Thyroid gland (tissue), 4 donors: ENCODE measurements around the gene HCFC1. TPM values are rescaled to one million over a fixed set of nuclear protein-coding genes. Genes with fewer than 3 reads are reported as not detected.
"Not testable (repeated sequence)": the region's sequence is repeated elsewhere in the genome, so short reads cannot be mapped to it uniquely, and the experiment has no call there.

Experiments used
- DNase-seq, 2 donors: peaks; one replicate each; pipeline ENCODE4 v3.0.0-alpha.2; 2019
- H3K27ac ChIP-seq, 3 donors: fragments of 200-600 bp; sonication (generic); 1 replicate in 2 of 3; 2 replicates in 1 of 3; pipeline ENCODE4 v1.5.1; 2016 to 2019; ENCODE audit warnings: mild to moderate bottlenecking in 1 of 3, moderate library complexity in 1 of 3
- H3K27me3 ChIP-seq: fragments of 200-600 bp; sonication (generic); one replicate; pipeline ENCODE4 v1.5.1; 2019
- H3K36me3 ChIP-seq, 2 donors: fragments of 200-600 bp; sonication (generic); one replicate each; pipeline ENCODE4 v1.5.1; 2016 to 2019
- H3K4me1 ChIP-seq, 2 donors: fragments of 200-600 bp; sonication (generic); one replicate each; pipeline ENCODE4 v1.5.1; 2017 to 2019
- H3K4me3 ChIP-seq, 3 donors: fragments of 200-600 bp; sonication (generic); replicated peaks in 1 of 3; 1 replicate in 2 of 3; 2 replicates in 1 of 3; pipeline ENCODE4 v1.5.1; 2016; ENCODE audit warnings: mild to moderate bottlenecking in 1 of 3
- H3K9me3 ChIP-seq: fragments of 200-600 bp; sonication (generic); one replicate; pipeline ENCODE4 v1.5.1; 2017
- POLR2A ChIP-seq, 2 donors: fragments of 450-650 bp; IDR thresholded peaks; one replicate each; pipeline ENCODE4 v1.6.1; 2017; ENCODE audit warnings: antibody characterized with exemption in 2 of 2, mild to moderate bottlenecking in 2 of 2, moderate library complexity in 1 of 2
- WGBS, 2 donors: methylation state at CpG; one replicate each; pipeline ENCODE4 v1.1.5; 2017; 5-methylcytosine and 5-hydroxymethylcytosine counted together
- intact Hi-C: fragments of 100-400 bp; cut with DNase I; formaldehyde crosslinking; loops from one replicate; pipeline ENCODE4 v1.15.1; 2023
- total RNA-seq, 4 donors: library from RNA; depleted of rRNA; stranded (reverse); fragments of >200 nt; gene quantifications; one replicate each; pipeline ENCODE4 v1.2.3, GENCODE V29; 2016
- TF ChIP-seq, protein P1 (sequence below), 6 experiments: fragments of 200-600 bp in 3 of 6; fragments of 450-650 bp in 3 of 6; sonication (generic) in 3 of 6; IDR thresholded peaks; one replicate each; pipeline ENCODE4 v1.5.1; 2016 to 2019; ENCODE audit warnings: antibody characterized with exemption in 6 of 6, mild to moderate bottlenecking in 2 of 6, inconsistent platforms in 1 of 6, moderate library complexity in 1 of 6

Gene HCFC1
- total RNA-seq, 4 donors from 2014 or later: 23.5 to 119 (median 52.3) TPM

DNA sequence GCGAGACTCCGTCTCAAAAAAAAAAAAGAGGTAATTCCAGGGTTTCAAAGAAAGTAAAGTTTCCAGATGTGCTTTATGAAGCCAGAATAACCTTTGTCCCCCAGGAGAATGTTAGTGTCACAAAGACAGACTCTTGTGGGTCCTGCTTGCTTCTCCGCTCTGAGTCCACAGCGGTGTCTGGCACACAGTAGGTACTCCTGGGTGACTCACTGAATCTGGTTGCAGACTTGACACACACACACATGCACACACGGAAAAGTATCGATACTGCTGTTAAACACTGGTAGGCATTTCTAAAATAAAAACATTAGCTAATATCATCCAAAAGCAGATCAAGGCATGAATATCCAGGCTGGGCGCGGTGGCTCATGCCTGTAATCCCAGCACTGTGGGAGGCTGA is 23.9 kb upstream of the HCFC1 start:
- H3K4me3 ChIP-seq: no peak overlapping the region
- H3K4me1 ChIP-seq: no peaks in the 10 kb centered on the region
- WGBS, 2 donors: 96 to 98% methylated on average over 5 to 8 of the region's 8 CpGs
- no peak for TF ChIP-seq POLR2A (IDR thresholded peaks at IDR 0.05)
- TF ChIP-seq, protein P1, sequence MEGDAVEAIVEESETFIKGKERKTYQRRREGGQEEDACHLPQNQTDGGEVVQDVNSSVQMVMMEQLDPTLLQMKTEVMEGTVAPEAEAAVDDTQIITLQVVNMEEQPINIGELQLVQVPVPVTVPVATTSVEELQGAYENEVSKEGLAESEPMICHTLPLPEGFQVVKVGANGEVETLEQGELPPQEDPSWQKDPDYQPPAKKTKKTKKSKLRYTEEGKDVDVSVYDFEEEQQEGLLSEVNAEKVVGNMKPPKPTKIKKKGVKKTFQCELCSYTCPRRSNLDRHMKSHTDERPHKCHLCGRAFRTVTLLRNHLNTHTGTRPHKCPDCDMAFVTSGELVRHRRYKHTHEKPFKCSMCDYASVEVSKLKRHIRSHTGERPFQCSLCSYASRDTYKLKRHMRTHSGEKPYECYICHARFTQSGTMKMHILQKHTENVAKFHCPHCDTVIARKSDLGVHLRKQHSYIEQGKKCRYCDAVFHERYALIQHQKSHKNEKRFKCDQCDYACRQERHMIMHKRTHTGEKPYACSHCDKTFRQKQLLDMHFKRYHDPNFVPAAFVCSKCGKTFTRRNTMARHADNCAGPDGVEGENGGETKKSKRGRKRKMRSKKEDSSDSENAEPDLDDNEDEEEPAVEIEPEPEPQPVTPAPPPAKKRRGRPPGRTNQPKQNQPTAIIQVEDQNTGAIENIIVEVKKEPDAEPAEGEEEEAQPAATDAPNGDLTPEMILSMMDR (IDR thresholded peaks at IDR 0.05): no peak
- H3K36me3 ChIP-seq: no peaks in the 10 kb centered on the region
- no peaks in the 10 kb centered on the region for H3K9me3 ChIP-seq
- DNase-seq: no peak
- intact Hi-C loops: no loop called here
- H3K27me3 ChIP-seq: no peaks in the 10 kb centered on the region
- no peak overlapping the region for H3K27ac ChIP-seq

DNA sequence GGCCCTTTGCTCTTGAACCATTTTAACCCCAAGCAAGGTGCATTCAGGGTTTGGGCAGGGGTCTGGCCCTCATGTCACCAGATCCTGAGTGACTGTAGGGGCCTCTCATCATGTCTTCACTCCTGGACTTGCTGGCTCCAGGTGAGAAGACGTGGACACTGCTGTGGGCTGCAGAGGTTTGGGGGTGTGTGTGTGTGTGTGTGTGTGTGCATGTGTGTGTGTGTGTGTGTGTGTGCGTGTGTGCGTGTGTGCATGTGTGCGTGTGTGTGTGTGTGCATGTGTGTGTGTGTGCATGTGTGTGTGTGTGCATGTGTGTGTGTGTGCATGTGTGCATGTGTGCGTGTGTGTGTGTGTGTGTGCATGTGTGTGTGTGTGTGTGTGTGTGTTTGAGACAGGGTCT is 22.8 kb upstream of the HCFC1 start:
- DNase-seq, H3K36me3 ChIP-seq, H3K4me1 ChIP-seq, H3K27ac ChIP-seq, H3K4me3 ChIP-seq, H3K27me3 ChIP-seq, intact Hi-C loops, H3K9me3 ChIP-seq: not testable (repeated sequence)
- 33 to 100% methylated on average over 1 of the region's 5 CpGs for WGBS, 2 donors

DNA sequence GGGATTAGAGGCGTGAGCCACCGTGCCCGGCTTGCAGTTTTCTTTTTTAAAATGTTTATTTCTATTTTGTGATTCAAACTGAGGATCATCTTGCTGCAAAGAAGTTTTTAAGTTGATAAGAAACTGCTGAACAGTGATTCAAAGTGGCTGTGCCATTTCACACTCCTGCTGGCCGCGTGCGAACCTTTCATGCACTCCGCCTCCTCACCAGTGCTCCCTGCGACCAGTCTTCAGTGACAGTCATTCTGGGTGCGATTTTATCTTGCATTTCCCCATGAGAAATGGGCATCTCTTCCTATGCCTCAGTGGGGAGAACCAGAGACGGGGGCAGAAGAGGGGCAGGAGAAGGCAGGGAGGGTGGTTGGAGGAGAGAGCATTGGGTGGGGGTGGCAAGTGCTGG is 22.4 kb upstream of the HCFC1 start:
- intact Hi-C loops: no loop called here
- Histone ChIP-seq H3K4me1 (no peaks in the 10 kb centered on the region), H3K36me3 (no peaks in the 10 kb centered on the region), H3K9me3 (no peaks in the 10 kb centered on the region), H3K27me3 (no peaks in the 10 kb centered on the region), H3K27ac (no peak overlapping the region), H3K4me3 (no peak overlapping the region)
- TF ChIP-seq POLR2A (IDR thresholded peaks at IDR 0.05): no peak
- TF ChIP-seq, protein P1 (IDR thresholded peaks at IDR 0.05): no peak
- no peak for DNase-seq
- WGBS, 2 donors: 89 to 94% methylated on average over 10 of the region's 10 CpGs

DNA sequence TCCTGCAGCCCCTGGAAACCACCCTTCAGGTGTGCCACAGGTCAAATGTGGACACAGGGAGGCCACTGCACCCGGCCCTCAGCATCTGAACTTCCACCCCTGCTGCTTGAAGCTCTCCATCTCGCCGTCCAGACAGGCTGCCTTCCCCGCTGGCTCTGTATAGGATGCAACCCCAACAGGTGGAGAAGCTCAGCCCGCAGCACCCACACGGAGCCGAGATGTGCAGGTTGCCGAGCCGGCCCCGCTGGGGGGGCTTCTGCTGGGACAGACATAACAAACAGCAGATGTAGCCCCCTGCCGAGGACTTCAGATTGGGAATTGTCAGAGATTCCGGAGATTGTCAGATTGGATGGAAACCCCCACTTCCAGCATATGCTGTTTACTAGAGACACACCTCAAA is 21.5 kb upstream of the HCFC1 start:
- no peak for TF ChIP-seq POLR2A (IDR thresholded peaks at IDR 0.05)
- TF ChIP-seq, protein P1 (IDR thresholded peaks at IDR 0.05): no peak

DNA sequence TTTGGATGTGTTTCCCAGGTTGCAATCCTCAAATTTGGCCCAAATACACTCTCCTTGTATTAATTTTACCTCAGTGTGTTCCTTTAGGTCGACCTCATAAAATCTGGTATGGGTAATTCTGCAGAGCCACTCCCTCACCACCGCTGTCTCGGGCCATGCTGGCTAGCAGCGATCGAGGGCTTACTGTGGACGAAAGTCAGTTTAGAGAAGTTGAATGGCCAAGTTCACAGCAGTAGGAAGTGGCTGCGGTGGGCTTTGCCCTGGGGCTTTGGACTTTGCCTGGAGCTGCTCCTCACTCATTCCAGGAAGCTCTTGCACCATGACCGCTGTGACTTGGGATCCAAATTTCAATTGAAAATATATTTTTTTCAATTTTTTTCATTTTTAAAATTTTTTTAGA is 20.6 kb upstream of the HCFC1 start:
- no peaks in the 10 kb centered on the region for H3K27me3 ChIP-seq
- no peak overlapping the region for H3K27ac ChIP-seq
- WGBS, 2 donors: 88 to 93% methylated on average over 7 to 8 of the region's 8 CpGs
- H3K4me1 ChIP-seq: no peaks in the 10 kb centered on the region
- TF ChIP-seq, protein P1 (IDR thresholded peaks at IDR 0.05): no peak
- TF ChIP-seq POLR2A (IDR thresholded peaks at IDR 0.05): no peak
- no peak overlapping the region for H3K4me3 ChIP-seq
- H3K9me3 ChIP-seq: no peaks in the 10 kb centered on the region
- DNase-seq: no peak
- no peaks in the 10 kb centered on the region for H3K36me3 ChIP-seq
- intact Hi-C loops: no loop called here

More for the DNA sequence above, 21.5 kb upstream of the HCFC1 start:
- H3K36me3 ChIP-seq: no peaks in the 10 kb centered on the region
- no peaks in the 10 kb centered on the region for H3K4me1 ChIP-seq
- no peaks in the 10 kb centered on the region for H3K9me3 ChIP-seq
- H3K27me3 ChIP-seq: no peaks in the 10 kb centered on the region
- 84 to 97% methylated on average over 4 to 7 of the region's 12 CpGs for WGBS, 2 donors
- intact Hi-C loops: no loop called here
- no peak for DNase-seq
- H3K4me3 ChIP-seq: no peak overlapping the region
- no peak overlapping the region for H3K27ac ChIP-seq

DNA sequence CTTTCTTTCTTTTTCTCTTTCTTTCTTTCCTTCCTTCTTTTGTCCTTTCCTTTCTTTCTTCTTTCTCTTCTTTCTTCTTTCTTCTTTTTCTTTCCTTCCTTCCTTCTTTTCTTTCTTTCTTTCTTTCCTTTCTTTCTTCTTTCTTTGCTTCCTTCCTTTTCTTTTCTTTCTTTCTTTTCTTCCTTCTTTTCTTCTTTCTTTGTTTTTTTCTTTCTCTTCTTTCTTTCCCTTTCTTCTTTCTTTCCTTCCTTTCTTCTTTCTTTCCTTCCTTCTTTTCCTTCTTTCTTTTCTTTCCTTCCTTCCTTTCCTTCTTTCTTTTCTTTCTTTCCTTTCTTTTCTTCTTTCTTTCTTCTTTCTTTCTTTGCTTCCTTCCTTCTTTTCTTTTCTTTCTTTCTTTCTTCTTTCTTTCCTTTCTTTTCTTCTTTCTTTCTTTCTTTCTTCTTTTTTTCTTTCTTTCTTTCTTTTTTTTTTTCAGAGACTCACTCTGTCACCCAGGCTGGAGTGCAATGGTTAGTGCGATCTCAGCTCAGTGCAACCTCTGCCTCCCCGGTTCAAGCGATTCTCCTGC is 19.5 kb upstream of the HCFC1 start:
- DNase-seq: no peak
- 100% methylated on average over 3 of the region's 3 CpGs for WGBS, 2 donors
- no peak overlapping the region for H3K27ac ChIP-seq
- no peaks in the 10 kb centered on the region for H3K4me1 ChIP-seq
- H3K4me3 ChIP-seq: no peak overlapping the region
- no peaks in the 10 kb centered on the region for H3K36me3 ChIP-seq
- no peaks in the 10 kb centered on the region for H3K9me3 ChIP-seq
- H3K27me3 ChIP-seq: no peaks in the 10 kb centered on the region
- intact Hi-C loops: no loop called here
- no peak for TF ChIP-seq POLR2A (IDR thresholded peaks at IDR 0.05)
- TF ChIP-seq, protein P1 (IDR thresholded peaks at IDR 0.05): no peak
